H1 (cell line): Measurements from ENCODE around the gene CLEC16A. TPM values are rescaled to one million over a fixed set of nuclear protein-coding genes. Genes with fewer than 3 reads are reported as not detected.

Experiments used
- CTCF ChIA-PET: fragments of 300-600 bp; sonication (Branson Sonifier 250); formaldehyde crosslinking; loops from one replicate; lab custom pipeline; 2021; ENCODE audit not compliant: partially characterized antibody; lab: Charles Lee
- POLR2A ChIA-PET: fragments of 300-600 bp; sonication (Branson Sonifier 250); formaldehyde crosslinking; loops from one replicate; lab custom pipeline; 2021; ENCODE audit warnings: inconsistent platforms; ENCODE audit not compliant: partially characterized antibody; lab: Charles Lee
- DNase-seq, 2 experiments: peaks; one replicate each; pipeline versions ENCODE4 v3.0.0 to v3.0.0-alpha.2; 2010 to 2022; ENCODE audit warnings: low spot score in 2 of 2, low read depth in 1 of 2, mixed read lengths in 1 of 2
- FAIRE-seq: peaks from 2 replicates; lab custom pipeline; 2011; peaks lifted over from hg19 to GRCh38; lab: Jason Lieb, UNC
- H2AFZ ChIP-seq: 2 replicates; pipeline ENCODE4 v1.8.1; 2012; ENCODE audit warnings: low read length, inconsistent platforms
- H2AK5ac ChIP-seq: 2 replicates; pipeline ENCODE4 v1.6.1; 2013; ENCODE audit warnings: low read depth, low read length
- H2BK120ac ChIP-seq: replicated peaks from 2 replicates; pipeline ENCODE3; 2013; ENCODE audit warnings: low read depth, low read length, inconsistent platforms
- H2BK12ac ChIP-seq: 2 replicates; pipeline ENCODE4 v1.6.1; 2013; ENCODE audit warnings: low read depth, low read length
- H2BK15ac ChIP-seq: 2 replicates; pipeline ENCODE4 v1.6.1; 2013; ENCODE audit warnings: low read length
- H2BK20ac ChIP-seq: 2 replicates; pipeline ENCODE4 v1.6.1; 2013; ENCODE audit warnings: low read length
- H2BK5ac ChIP-seq: 2 replicates; pipeline ENCODE4 v1.6.1; 2013; ENCODE audit warnings: low read depth, low read length
- H3K14ac ChIP-seq: 2 replicates; pipeline ENCODE4 v1.6.1; 2013; ENCODE audit warnings: inconsistent platforms; ENCODE audit not compliant: insufficient read length
- H3K18ac ChIP-seq: 2 replicates; pipeline ENCODE4 v1.6.1; 2013; ENCODE audit warnings: low read length; ENCODE audit errors: extremely low read depth
- H3K23ac ChIP-seq: 2 replicates; pipeline ENCODE4 v1.6.1; 2013; ENCODE audit warnings: inconsistent platforms; ENCODE audit not compliant: insufficient read length
- H3K23me2 ChIP-seq: 2 replicates; pipeline ENCODE4 v1.6.1; 2013; ENCODE audit warnings: low read depth, low read length
- H3K27ac ChIP-seq: 2 replicates; pipeline ENCODE4 v1.6.1; 2011; ENCODE audit warnings: low read depth, low read length, inconsistent platforms
- H3K27me3 ChIP-seq, 4 experiments: replicated peaks in 1 of 4; 1 replicate in 1 of 4; 2 replicates in 3 of 4; pipeline versions ENCODE4 v1.6.1 to v1.8.1; 2011 to 2013; ENCODE audit warnings: low read length in 3 of 4, mild to moderate bottlenecking in 3 of 4, inconsistent platforms in 2 of 4, mixed read lengths in 2 of 4, moderate library complexity in 1 of 4; ENCODE audit not compliant: control insufficient read depth in 3 of 4, insufficient read depth in 3 of 4; ENCODE audit errors: extremely low read depth in 1 of 4
- H3K36me3 ChIP-seq, 4 experiments: 2 replicates each; pipeline versions ENCODE4 v1.6.1 to v1.8.1; 2011 to 2013; ENCODE audit warnings: mild to moderate bottlenecking in 4 of 4, low read length in 3 of 4, moderate library complexity in 2 of 4, control low read depth in 1 of 4, inconsistent platforms in 1 of 4; ENCODE audit not compliant: insufficient read depth in 4 of 4, control insufficient read depth in 2 of 4
- H3K4ac ChIP-seq: replicated peaks from 2 replicates; pipeline ENCODE3; 2013; ENCODE audit warnings: low read length, low read depth, mixed read lengths, inconsistent platforms; ENCODE audit not compliant: insufficient read length
- H3K4me1 ChIP-seq, 4 experiments: replicated peaks in 1 of 4; 1 replicate in 1 of 4; 2 replicates in 3 of 4; pipeline versions ENCODE4 v1.6.1 to v1.8.1; 2011 to 2013; ENCODE audit warnings: low read length in 3 of 4, inconsistent platforms in 2 of 4, mixed read lengths in 1 of 4; ENCODE audit not compliant: insufficient read depth in 4 of 4, control insufficient read depth in 3 of 4
- H3K4me2 ChIP-seq, 2 experiments: 2 replicates each; pipeline versions ENCODE4 v1.6.1 to v1.8.1; 2011 to 2013; ENCODE audit warnings: low read depth in 2 of 2, low read length in 2 of 2, control low read depth in 1 of 2, inconsistent platforms in 1 of 2, mild to moderate bottlenecking in 1 of 2; ENCODE audit not compliant: insufficient read depth in 1 of 2
- H3K4me3 ChIP-seq, 4 experiments: fragments of 200-600, 300-600 bp in 1 of 4; sonication (generic), shearing (Covaris generic), sonication (Bioruptor Twin) in 1 of 4; 2 replicates each; pipeline versions ENCODE4 v1.5.1 to v1.8.1; 2011 to 2016; ENCODE audit warnings: low read length in 4 of 4, low read depth in 3 of 4, control low read depth in 2 of 4, inconsistent platforms in 2 of 4, mild to moderate bottlenecking in 2 of 4, mixed read lengths in 1 of 4, moderate library complexity in 1 of 4; ENCODE audit not compliant: insufficient read depth in 2 of 4; ENCODE audit errors: extremely low read depth in 1 of 4
- H3K56ac ChIP-seq: replicated peaks from 2 replicates; pipeline ENCODE3; 2013; ENCODE audit warnings: low read depth, mild to moderate bottlenecking, mixed read lengths, low read length, inconsistent platforms; ENCODE audit not compliant: insufficient read length
- H3K79me1 ChIP-seq: 2 replicates; pipeline ENCODE4 v1.6.1; 2013; ENCODE audit warnings: low read depth, low read length, control low read depth
- H3K79me2 ChIP-seq, 2 experiments: 2 replicates each; pipeline versions ENCODE4 v1.6.1 to v1.8.1; 2012 to 2013; ENCODE audit warnings: low read length in 2 of 2, mild to moderate bottlenecking in 2 of 2, inconsistent platforms in 1 of 2; ENCODE audit not compliant: insufficient read depth in 2 of 2, control insufficient read depth in 1 of 2
- H3K9ac ChIP-seq, 4 experiments: replicated peaks in 1 of 4; 1 replicate in 1 of 4; 2 replicates in 3 of 4; pipeline versions ENCODE4 v1.6.1 to v1.8.1; 2011 to 2013; ENCODE audit warnings: low read depth in 3 of 4, low read length in 3 of 4, control low read depth in 2 of 4, mild to moderate bottlenecking in 2 of 4, moderate library complexity in 2 of 4, inconsistent platforms in 1 of 4; ENCODE audit errors: extremely low read depth in 1 of 4
- H3K9me3 ChIP-seq, 2 experiments: 2 replicates each; pipeline versions ENCODE4 v1.6.1 to v1.8.1; 2012 to 2013; ENCODE audit warnings: mild to moderate bottlenecking in 2 of 2, moderate library complexity in 2 of 2, control low read depth in 1 of 2, inconsistent platforms in 1 of 2, low read depth in 1 of 2, low read length in 1 of 2, mixed read lengths in 1 of 2; ENCODE audit not compliant: insufficient read depth in 2 of 2
- H4K20me1 ChIP-seq, 2 experiments: replicated peaks in 1 of 2; 2 replicates each; pipeline versions ENCODE3 to v1.8.1; 2011 to 2013; ENCODE audit warnings: inconsistent platforms in 2 of 2, low read length in 2 of 2, mild to moderate bottlenecking in 1 of 2; ENCODE audit not compliant: insufficient read depth in 2 of 2, control insufficient read depth in 1 of 2
- H4K5ac ChIP-seq: 2 replicates; pipeline ENCODE4 v1.6.1; 2013; ENCODE audit warnings: low read length, low read depth, mixed read lengths, inconsistent platforms; ENCODE audit not compliant: insufficient read length
- H4K8ac ChIP-seq: 2 replicates; pipeline ENCODE4 v1.8.0; 2013; ENCODE audit warnings: mild to moderate bottlenecking, moderate library complexity, low read length, inconsistent platforms; ENCODE audit not compliant: insufficient read depth; ENCODE audit errors: extremely low read depth
- H4K91ac ChIP-seq: replicated peaks from 2 replicates; pipeline ENCODE3; 2013; ENCODE audit warnings: low read length, mixed read lengths, inconsistent platforms; ENCODE audit not compliant: insufficient read length
- BRCA1 ChIP-seq: IDR thresholded peaks from 2 replicates; pipeline ENCODE4 v1.6.1; 2012; ENCODE audit warnings: low read depth, low read length, improper control_type of control experiment
- CHD1 ChIP-seq: IDR thresholded peaks from 2 replicates; pipeline ENCODE4 v1.6.1; 2012; ENCODE audit warnings: low read depth, low read length, improper control_type of control experiment
- CHD2 ChIP-seq: IDR thresholded peaks from 2 replicates; pipeline ENCODE4 v1.6.1; 2012; ENCODE audit warnings: low read length, improper control_type of control experiment
- CREB1 ChIP-seq: IDR thresholded peaks from 2 replicates; pipeline ENCODE4 v1.6.1; 2012; ENCODE audit warnings: inconsistent platforms
- JUN ChIP-seq: IDR thresholded peaks from 2 replicates; pipeline ENCODE4 v1.6.1; 2011; ENCODE audit warnings: low read depth, mild to moderate bottlenecking, improper control_type of control experiment, low read length
- KDM4A ChIP-seq: IDR thresholded peaks from one replicate; pipeline ENCODE4 v1.7.1; 2012; ENCODE audit warnings: low read depth, mild to moderate bottlenecking, moderate library complexity, low read length, inconsistent platforms; ENCODE audit not compliant: severe bottlenecking
- KDM5A ChIP-seq: fragments of 200-600 bp; IDR thresholded peaks from 2 replicates; pipeline ENCODE4 v1.7.1; 2012; ENCODE audit warnings: mild to moderate bottlenecking, low read length, inconsistent platforms, mixed read lengths
- POLR2A ChIP-seq, 2 experiments: IDR thresholded peaks; 1 replicate in 1 of 2; 2 replicates in 1 of 2; pipeline ENCODE4 v1.6.1; 2011; ENCODE audit warnings: low read depth in 2 of 2, low read length in 2 of 2, mild to moderate bottlenecking in 2 of 2; ENCODE audit errors: control extremely low read depth in 1 of 2
- POU5F1 ChIP-seq: IDR thresholded peaks from 2 replicates; pipeline ENCODE4 v1.6.1; 2011; ENCODE audit warnings: low read depth, mild to moderate bottlenecking, low read length, moderate library complexity
- RXRA ChIP-seq: IDR thresholded peaks from 2 replicates; pipeline ENCODE4 v1.6.1; 2011; ENCODE audit warnings: low read depth, mild to moderate bottlenecking, low read length, moderate library complexity; ENCODE audit not compliant: insufficient read depth
- SIRT6 ChIP-seq: IDR thresholded peaks from one replicate; pipeline ENCODE4 v1.7.1; 2012; ENCODE audit warnings: low read length, inconsistent platforms
- SRF ChIP-seq: IDR thresholded peaks from 2 replicates; pipeline ENCODE4 v1.6.1; 2011; ENCODE audit warnings: mild to moderate bottlenecking, low read depth, low read length, moderate library complexity
- TAF7 ChIP-seq: optimal IDR thresholded peaks from 2 replicates; pipeline ENCODE3; 2011; ENCODE audit warnings: low read depth, mild to moderate bottlenecking, inconsistent platforms, low read length, moderate library complexity, borderline replicate concordance
- WGBS, 2 experiments: shearing (Covaris generic) in 1 of 2; methylation state at CpG; one replicate each; pipeline versions ENCODE4 v1.1.6 to v1.1.7; 2013 to 2015; ENCODE audit warnings: low lambda C conversion rate in 2 of 2, mixed read lengths in 2 of 2, inconsistent platforms in 1 of 2, low coverage in 1 of 2, missing lambda C conversion rate in 1 of 2; ENCODE audit not compliant: insufficient replicate concordance in 2 of 2, insufficient coverage in 1 of 2, insufficient read length in 1 of 2; ENCODE audit errors: extremely low coverage in 1 of 2, missing lambda C conversion rate in 1 of 2; 5-methylcytosine and 5-hydroxymethylcytosine counted together
- polyA plus RNA-seq, 7 experiments: library from polyadenylated mRNA; depleted of rRNA in 3 of 7; stranded (reverse) in 5 of 7; unstranded in 2 of 7; fragments of >200 nt in 5 of 7; fragments of 200-250 nt in 2 of 7; gene quantifications; 1 replicate in 5 of 7; 2 replicates in 1 of 7; 4 replicates in 1 of 7; pipeline versions ENCODE4 v1.2.1 to v1.2.3, GENCODE V29; 2011 to 2013; ENCODE audit warnings: missing spikeins in 2 of 7, mixed read lengths in 2 of 7
- total RNA-seq: library from RNA; stranded (reverse); fragmentation: NEBNext Ultra II Directional; extraction: Animal tissue kit (Norgen Biotek cat#: 25700); gene quantifications from 2 replicates; pipeline ENCODE4 v1.2.1, GENCODE V29; 2021
- TF ChIP-seq, protein P1 (sequence below), 3 experiments: IDR thresholded peaks; 1 replicate in 2 of 3; 2 replicates in 1 of 3; pipeline versions ENCODE4 v1.5.1 to v1.6.1; 2011; ENCODE audit warnings: low read length in 3 of 3, mild to moderate bottlenecking in 3 of 3, inconsistent platforms in 2 of 3, low read depth in 1 of 3, moderate library complexity in 1 of 3; ENCODE audit not compliant: insufficient read depth in 1 of 3; ENCODE audit errors: control extremely low read depth in 1 of 3

The CLEC16A gene
- total and polyA plus RNA-seq, 2 of the 8 experiments (the other 6 are each of a cell fraction or from before 2014, with no cell fraction given): 7.6 to 19.3 TPM

DNA sequence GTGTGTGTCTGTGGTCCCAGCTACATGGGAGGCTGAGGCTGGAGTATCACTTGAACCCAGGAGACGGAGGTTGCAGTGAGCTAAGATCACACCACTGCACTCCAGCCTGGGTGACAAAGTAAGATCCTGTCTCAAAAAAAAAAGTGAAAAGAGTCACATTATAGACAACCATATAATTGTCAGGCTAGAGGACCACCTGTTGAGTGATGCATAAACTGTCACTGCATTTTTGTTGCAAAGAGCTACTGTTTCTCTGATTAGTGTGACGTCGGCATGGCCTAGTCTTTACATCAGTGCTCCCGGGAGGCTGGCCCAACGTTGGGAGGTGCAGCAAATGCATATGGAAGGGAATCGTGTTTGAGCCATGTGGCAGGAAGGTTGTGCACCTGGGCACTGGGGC is 50.2 kb downstream of the CLEC16A start:
- H2BK15ac ChIP-seq: no peak overlapping the region
- H4K91ac ChIP-seq: no peak overlapping the region
- no peak overlapping the region for H4K5ac ChIP-seq
- FAIRE-seq (no peak), DNase-seq (no peak)
- no peak overlapping the region for H3K4me3 ChIP-seq
- H3K79me1 ChIP-seq: no peaks in the 10 kb centered on the region; the same call in 1 of the 2 replicates
- no peak overlapping the region for H3K18ac ChIP-seq
- no peak overlapping the region for H2AFZ ChIP-seq
- ChIA-PET CTCF (interaction anchor here (1.6 kb wide), 1 partner anchor 362 kb away, joined by 3 read pairs; no protein-coding TSS in a partner anchor), POLR2A (no interaction called here)
- no peaks in the 10 kb centered on the region for H3K27me3 ChIP-seq
- no peaks in the 10 kb centered on the region for H3K9me3 ChIP-seq
- H3K27ac ChIP-seq: no peak overlapping the region
- H2AK5ac ChIP-seq: no peak overlapping the region
- H4K8ac ChIP-seq: no peak overlapping the region
- H3K56ac ChIP-seq: no peak overlapping the region
- H4K20me1 ChIP-seq: peaks cover 2 to 8% of the 10 kb centered on the region in 2 experiments
- no peak overlapping the region for H2BK5ac ChIP-seq
- no peak overlapping the region for H3K4me2 ChIP-seq
- 92% methylated on average over 6 of the region's 6 CpGs; no CpG with 5 or more reads in 1 of the 2 experiments for WGBS, 2 experiments
- no peak overlapping the region for H3K14ac ChIP-seq
- H3K23me2 ChIP-seq: no peaks in the 10 kb centered on the region
- no peak overlapping the region for H3K23ac ChIP-seq
- no peaks in the 10 kb centered on the region for H3K4me1 ChIP-seq
- no peak overlapping the region for H3K4ac ChIP-seq
- no peaks in the 10 kb centered on the region; a peak in 1 of 8 replicates for H3K36me3 ChIP-seq
- H2BK120ac ChIP-seq: no peak overlapping the region
- H3K9ac ChIP-seq: no peak overlapping the region
- H3K79me2 ChIP-seq: no peaks in the 10 kb centered on the region
- no peak overlapping the region for H2BK20ac ChIP-seq
- H2BK12ac ChIP-seq: no peak overlapping the region
- no peak for TF ChIP-seq POU5F1
- no peak for TF ChIP-seq KDM5A
- TF ChIP-seq JUN: no peak
- no peak for TF ChIP-seq RXRA
- no peak for TF ChIP-seq KDM4A
- no peak for TF ChIP-seq TAF7
- TF ChIP-seq SIRT6: no peak
- TF ChIP-seq POLR2A (IDR thresholded peaks at IDR 0.05; ENCODE audit: control extremely low read depth in 1 of 2, low read depth in 2 of 2, low read length in 2 of 2): no peak
- TF ChIP-seq, protein P1, sequence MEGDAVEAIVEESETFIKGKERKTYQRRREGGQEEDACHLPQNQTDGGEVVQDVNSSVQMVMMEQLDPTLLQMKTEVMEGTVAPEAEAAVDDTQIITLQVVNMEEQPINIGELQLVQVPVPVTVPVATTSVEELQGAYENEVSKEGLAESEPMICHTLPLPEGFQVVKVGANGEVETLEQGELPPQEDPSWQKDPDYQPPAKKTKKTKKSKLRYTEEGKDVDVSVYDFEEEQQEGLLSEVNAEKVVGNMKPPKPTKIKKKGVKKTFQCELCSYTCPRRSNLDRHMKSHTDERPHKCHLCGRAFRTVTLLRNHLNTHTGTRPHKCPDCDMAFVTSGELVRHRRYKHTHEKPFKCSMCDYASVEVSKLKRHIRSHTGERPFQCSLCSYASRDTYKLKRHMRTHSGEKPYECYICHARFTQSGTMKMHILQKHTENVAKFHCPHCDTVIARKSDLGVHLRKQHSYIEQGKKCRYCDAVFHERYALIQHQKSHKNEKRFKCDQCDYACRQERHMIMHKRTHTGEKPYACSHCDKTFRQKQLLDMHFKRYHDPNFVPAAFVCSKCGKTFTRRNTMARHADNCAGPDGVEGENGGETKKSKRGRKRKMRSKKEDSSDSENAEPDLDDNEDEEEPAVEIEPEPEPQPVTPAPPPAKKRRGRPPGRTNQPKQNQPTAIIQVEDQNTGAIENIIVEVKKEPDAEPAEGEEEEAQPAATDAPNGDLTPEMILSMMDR (IDR thresholded peaks at IDR 0.05; ENCODE audit: control extremely low read depth in 1 of 3, insufficient read depth in 1 of 3, low read depth in 1 of 3, low read length in 3 of 3): no peak
- no peak for TF ChIP-seq BRCA1
- no peak for TF ChIP-seq CREB1
- no peak for TF ChIP-seq SRF
- TF ChIP-seq CHD1: no peak
- TF ChIP-seq CHD2: no peak
